HTERT RPE-1 (cell line): ENCODE results near the gene CD79B.
"Not testable (repeated sequence)": the region's sequence is repeated elsewhere in the genome, so short reads cannot be mapped to it uniquely, and the experiment has no call there.

Source experiments
- in situ Hi-C: fragments of 300-500 bp; cut with MboI; formaldehyde crosslinking; loops from 4 replicates; pipeline ENCODE4 v1.14.3; 2020; ENCODE audit warnings: low sequenced_read_pairs

Gene CD79B

GRCh38 chr17:63881935-63882601, 50.1 kb downstream of the CD79B start, which contains the start of gene GH2:
Gene GH2 (minus strand): TSS chr17:63881944. CDS start chr17:63881801, 143 bp downstream.
- in situ Hi-C loops: no loop called here

GRCh38 chr17:63881337-63881736, 50.8 kb downstream of the CD79B start:
- in situ Hi-C loops: not testable (repeated sequence)

- in situ Hi-C loops: no loop called here
These were observed 51.4 kb downstream of the CD79B start for GRCh38 chr17:63880706-63881105.
